Activated CD4-positive, alpha-beta T cell treated with anti-CD3 and anti-CD28 coated beads for 36 hours (primary cell): ENCODE measurements around the gene FNBP1. TPM values are rescaled to one million over a fixed set of nuclear protein-coding genes. Genes with fewer than 3 reads are reported as not detected.

Source experiments
- ATAC-seq: fragments of 200-7000 bp; cut with Tn5 transposase; one replicate; pipeline ENCODE4 v1.10.0; 2021; ENCODE audit warnings: mild to moderate bottlenecking, moderate library complexity
- CTCF ChIA-PET: fragments of 350-600 bp; sonication (Branson Sonifier 250); formaldehyde crosslinking; loops from one replicate; lab custom pipeline; 2021; ENCODE audit warnings: antibody characterized with exemption; lab: Charles Lee
- POLR2A ChIA-PET: fragments of 350-600 bp; sonication (Branson Sonifier 250); formaldehyde crosslinking; loops from one replicate; lab custom pipeline; 2021; ENCODE audit warnings: antibody characterized with exemption, inconsistent platforms; lab: Charles Lee
- DNase-seq: peaks from one replicate; pipeline ENCODE4 v3.0.0-alpha.2; 2020
- H3K27ac Mint-ChIP-seq: one replicate; pipeline ENCODE4 v1.8.0; 2021; ENCODE audit warnings: mixed read lengths
- H3K27me3 Mint-ChIP-seq: one replicate; pipeline ENCODE4 v1.8.0; 2021; ENCODE audit warnings: mixed read lengths
- H3K36me3 Mint-ChIP-seq: one replicate; pipeline ENCODE4 v1.8.0; 2021; ENCODE audit warnings: low read depth, mixed read lengths
- H3K4me1 Mint-ChIP-seq: one replicate; pipeline ENCODE4 v1.8.0; 2021; ENCODE audit warnings: mixed read lengths
- H3K4me3 Mint-ChIP-seq: one replicate; pipeline ENCODE4 v1.8.0; 2021; ENCODE audit warnings: mild to moderate bottlenecking, moderate library complexity, mixed read lengths
- H3K9me3 Mint-ChIP-seq: one replicate; pipeline ENCODE4 v1.8.0; 2021; ENCODE audit warnings: low read depth, mixed read lengths
- intact Hi-C, 2 experiments: fragments of 100-400 bp; cut with DNase I in 1 of 2; cut with micrococcal nuclease in 1 of 2; formaldehyde crosslinking; loops; one replicate each; pipeline versions ENCODE4 v1.14.2 to v1.15.1; 2022 to 2024; cut with DNase I, micrococcal nuclease
- total RNA-seq, 2 experiments: library from RNA; stranded (reverse); gene quantifications; one replicate each; pipeline ENCODE4 v1.2.3, GENCODE V29; 2021

Gene FNBP1
- total RNA-seq, 2 experiments from 2014 or later, result 254 to 354 TPM

DNA sequence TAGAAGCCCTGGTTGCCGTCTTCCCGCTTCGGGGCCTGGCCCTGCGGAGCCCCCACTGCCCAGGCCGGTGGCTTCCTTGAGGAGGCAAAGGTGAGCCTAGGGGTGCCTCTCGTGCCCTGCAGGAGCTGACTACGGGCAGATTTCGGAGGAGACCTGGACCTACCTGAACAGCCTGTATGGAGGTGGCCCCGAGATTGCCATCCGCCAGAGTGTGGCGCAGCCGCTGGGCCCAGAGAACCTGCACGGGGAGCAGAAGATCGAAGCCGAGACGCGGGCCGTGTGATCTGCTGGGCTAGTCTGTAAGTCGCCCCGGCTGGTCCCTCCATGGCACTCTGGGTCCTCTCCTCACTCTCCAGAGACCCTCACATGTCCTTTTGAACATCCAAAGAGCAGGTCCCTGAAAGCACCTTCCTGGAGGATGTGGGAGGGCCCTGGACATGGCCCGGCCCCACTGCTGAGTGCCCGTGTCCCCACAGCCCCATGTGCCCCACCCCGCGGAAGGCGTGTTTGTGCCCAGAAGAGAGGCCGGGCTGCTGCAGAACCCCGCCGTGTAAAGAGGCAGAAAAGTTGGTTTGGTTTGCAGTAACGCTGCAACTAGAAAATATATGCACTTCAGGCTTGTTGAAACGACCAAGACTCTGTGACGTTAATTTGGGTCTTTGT lies 162.9 kb downstream of the FNBP1 start:
- H3K4me3 Mint-ChIP-seq, result no peak overlapping the region
- intact Hi-C loops, result loop anchor here (10.0 kb wide), 2 partner anchors 355 to 1785 kb away; no protein-coding TSS in a partner anchor
- DNase-seq (no peak), ATAC-seq (no peak)
- POLR2A ChIA-PET, result no interaction called here
- no peaks in the 10 kb centered on the region for H3K9me3 Mint-ChIP-seq
- H3K4me1 Mint-ChIP-seq, result peaks cover 12% of the 10 kb centered on the region
- no peaks in the 10 kb centered on the region for H3K27me3 Mint-ChIP-seq
- H3K36me3 Mint-ChIP-seq, result peaks cover 24% of the 10 kb centered on the region
- H3K27ac Mint-ChIP-seq, result no peak overlapping the region
- CTCF ChIA-PET, result interaction anchor here (0.7 kb wide), 1 partner anchor 1751 kb away, joined by 3 read pairs; no protein-coding TSS in a partner anchor

DNA sequence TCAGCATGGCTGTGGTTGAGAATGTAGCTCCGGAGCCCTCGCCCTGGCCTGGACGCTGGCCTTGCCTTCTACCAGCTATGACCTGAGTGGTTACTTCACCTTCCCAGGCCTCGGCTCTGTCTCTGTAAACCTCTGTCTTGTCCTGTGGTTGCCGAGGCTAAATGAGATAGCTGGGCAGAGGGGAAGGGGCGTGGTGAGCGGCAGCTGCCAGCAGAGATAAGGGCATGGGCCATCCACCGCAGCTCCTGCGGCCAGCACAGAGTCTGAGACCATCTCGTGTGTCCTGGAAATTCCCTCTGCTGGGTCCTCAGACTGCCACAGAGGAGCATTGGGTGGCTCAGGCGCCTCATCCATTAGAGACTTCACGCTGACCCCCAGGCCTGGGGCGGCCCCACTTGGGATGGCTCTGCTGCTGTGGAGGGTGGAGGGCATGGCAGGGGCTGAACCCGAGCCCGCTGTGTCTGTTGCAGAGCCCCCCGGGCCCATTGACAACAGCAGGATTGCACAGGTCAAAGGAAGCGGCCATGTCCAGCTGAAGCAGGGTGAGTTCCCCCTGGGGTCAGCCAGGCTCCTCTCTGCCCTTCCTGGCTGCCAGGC lies 163.8 kb downstream of the FNBP1 start:
- H3K27me3 Mint-ChIP-seq, result no peaks in the 10 kb centered on the region
- peaks cover 25% of the 10 kb centered on the region for H3K36me3 Mint-ChIP-seq
- H3K27ac Mint-ChIP-seq, result peak overlapping the region; percentile 58
- DNase-seq, result no peak
- no peak for ATAC-seq
- POLR2A ChIA-PET, result interaction anchor here (1.2 kb wide), 1 partner anchor 13 kb away, joined by 3 read pairs; no protein-coding TSS in a partner anchor
- CTCF ChIA-PET, result no interaction called here
- H3K4me3 Mint-ChIP-seq, result no peak overlapping the region
- intact Hi-C loops, result no loop called here
- peaks cover 8% of the 10 kb centered on the region for H3K4me1 Mint-ChIP-seq
- H3K9me3 Mint-ChIP-seq, result no peaks in the 10 kb centered on the region

DNA sequence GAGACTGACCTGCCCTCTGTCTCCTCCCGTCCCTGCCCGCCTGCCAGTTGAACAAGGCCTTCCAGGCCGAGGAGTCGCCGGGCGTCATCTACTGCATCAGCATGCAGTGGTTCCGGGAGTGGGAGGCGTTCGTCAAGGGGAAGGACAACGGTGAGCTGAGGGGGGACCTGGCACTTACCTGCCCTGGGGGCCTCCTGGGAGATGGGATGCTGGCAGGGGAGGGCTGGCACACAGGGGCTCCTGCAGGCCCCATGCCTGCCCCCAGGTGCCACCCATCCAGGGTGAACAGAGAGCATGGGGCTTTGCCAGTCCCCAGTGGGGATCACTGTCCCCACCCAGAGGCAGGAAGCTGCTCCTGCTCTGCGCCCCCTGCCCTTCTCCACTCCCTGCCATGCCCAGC lies 164.7 kb downstream of the FNBP1 start:
- intact Hi-C loops, result no loop called here
- H3K27me3 Mint-ChIP-seq, result no peaks in the 10 kb centered on the region
- ATAC-seq, result no peak
- ChIA-PET POLR2A (interaction anchor here (1.2 kb wide), 1 partner anchor 12 kb away, joined by 3 read pairs; no protein-coding TSS in a partner anchor), CTCF (no interaction called here)
- H3K27ac Mint-ChIP-seq, result peak overlapping the region; percentile 42
- DNase-seq, result no peak
- no peaks in the 10 kb centered on the region for H3K9me3 Mint-ChIP-seq
- peaks cover 1% of the 10 kb centered on the region for H3K4me1 Mint-ChIP-seq
- peaks cover 29% of the 10 kb centered on the region for H3K36me3 Mint-ChIP-seq
- no peak overlapping the region for H3K4me3 Mint-ChIP-seq

DNA sequence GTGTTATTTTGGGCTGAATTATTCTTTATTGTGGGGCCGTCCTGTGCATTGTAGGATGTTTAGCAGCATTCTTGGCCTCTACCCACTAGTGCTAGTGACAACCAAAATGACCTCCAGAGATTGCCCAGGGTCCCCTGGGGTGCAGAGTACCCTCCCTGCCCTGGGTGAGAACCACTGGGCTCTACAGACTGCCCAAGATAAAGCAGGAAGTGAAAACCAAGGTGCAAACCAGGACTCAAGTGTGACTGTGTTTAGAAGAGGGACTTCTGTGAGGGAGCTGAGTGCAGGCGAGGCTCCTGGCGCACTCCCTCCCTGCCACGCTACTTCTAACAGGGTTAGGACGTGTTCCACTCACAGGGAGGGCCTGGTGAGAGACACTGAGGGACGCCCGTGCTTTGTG lies 166.2 kb downstream of the FNBP1 start:
- H3K27me3 Mint-ChIP-seq, result no peaks in the 10 kb centered on the region
- no peaks in the 10 kb centered on the region for H3K9me3 Mint-ChIP-seq
- ChIA-PET POLR2A (interaction anchor here (0.6 kb wide), 1 partner anchor 132 kb away, joined by 8 read pairs; no protein-coding TSS in a partner anchor), CTCF (interaction anchor here (0.9 kb wide), 1 partner anchor 224 kb away, joined by 4 read pairs; no protein-coding TSS in a partner anchor)
- DNase-seq, result no peak
- peaks cover 4% of the 10 kb centered on the region for H3K4me1 Mint-ChIP-seq
- intact Hi-C loops, result no loop called here
- no peak for ATAC-seq
- no peak overlapping the region for H3K4me3 Mint-ChIP-seq
- H3K36me3 Mint-ChIP-seq, result peaks cover 30% of the 10 kb centered on the region
- H3K27ac Mint-ChIP-seq, result peak overlapping the region; percentile 61

DNA sequence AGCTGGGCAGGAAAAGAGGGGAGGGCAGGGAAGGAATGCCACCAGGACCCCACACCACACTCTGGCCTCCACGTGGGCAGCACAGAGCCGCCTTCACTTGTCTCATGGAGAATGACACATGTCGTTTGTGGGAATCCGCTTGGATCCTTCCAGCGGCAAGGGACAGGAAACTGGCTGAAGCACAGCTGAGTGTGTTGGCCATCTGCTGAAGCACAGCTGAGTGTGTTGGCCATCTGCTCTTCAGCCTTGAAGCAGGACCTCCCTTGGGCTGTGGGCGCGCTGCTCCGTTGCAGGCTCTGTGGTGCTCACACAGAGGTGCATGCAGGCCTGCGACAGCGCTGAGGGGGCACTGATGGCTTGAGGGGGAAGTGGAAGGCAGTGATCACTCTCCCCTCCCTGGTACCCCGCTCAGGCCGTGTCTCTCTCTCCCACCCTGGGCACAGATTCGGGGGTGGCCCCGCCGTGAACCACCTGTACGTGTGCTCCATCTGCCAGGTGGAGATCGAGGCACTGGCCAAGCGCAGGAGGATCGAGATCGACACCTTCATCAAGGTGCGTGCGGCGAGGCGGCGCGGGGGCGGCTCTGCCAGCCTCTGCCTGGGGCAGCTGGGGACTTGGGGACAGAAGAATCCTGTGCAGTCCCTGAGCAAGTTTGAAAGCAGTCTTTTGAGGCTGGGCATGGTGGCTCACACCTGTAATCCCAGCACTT lies 167.1 kb downstream of the FNBP1 start:
- CTCF ChIA-PET, result interaction anchor here (0.5 to 0.6 kb wide), 2 partner anchors 53 to 101 kb away, joined by 3 read pairs; no protein-coding TSS in a partner anchor
- H3K4me3 Mint-ChIP-seq, result no peak overlapping the region

DNA sequence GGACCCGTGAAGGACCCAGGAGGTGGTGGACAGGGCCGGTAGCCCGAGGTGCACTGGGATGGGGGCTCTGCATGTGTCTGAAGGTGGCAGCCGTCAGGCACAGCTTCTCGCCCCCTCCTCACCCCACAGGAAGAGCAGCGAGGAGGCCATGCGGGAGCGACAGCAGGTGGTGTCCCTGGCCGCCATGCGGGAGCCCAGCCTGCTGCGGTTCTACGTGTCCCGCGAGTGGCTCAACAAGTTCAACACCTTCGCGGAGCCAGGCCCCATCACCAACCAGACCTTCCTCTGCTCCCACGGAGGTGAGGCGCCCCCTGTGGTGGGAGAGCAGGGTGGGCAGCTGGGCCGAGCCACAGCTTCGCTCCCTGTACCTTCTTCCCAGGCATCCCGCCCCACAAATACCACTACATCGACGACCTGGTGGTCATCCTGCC lies 167.8 kb downstream of the FNBP1 start:
- POLR2A ChIA-PET, result no interaction called here
- intact Hi-C loops, result no loop called here
- DNase-seq (peak; percentile 32), ATAC-seq (no peak)
- Mint-ChIP-seq H3K9me3 (no peaks in the 10 kb centered on the region), H3K4me3 (no peak overlapping the region), H3K27ac (no peak overlapping the region), H3K27me3 (no peaks in the 10 kb centered on the region), H3K36me3 (peaks cover 33% of the 10 kb centered on the region), H3K4me1 (peaks cover 12% of the 10 kb centered on the region)
- CTCF ChIA-PET, result interaction anchor here (0.5 kb wide), 1 partner anchor 52 kb away, joined by 3 read pairs; no protein-coding TSS in a partner anchor

More for the DNA sequence above, 167.1 kb downstream of the FNBP1 start:
- H3K4me1 Mint-ChIP-seq, result peaks cover 10% of the 10 kb centered on the region
- no peak overlapping the region for H3K27ac Mint-ChIP-seq
- no peaks in the 10 kb centered on the region for H3K9me3 Mint-ChIP-seq
- peaks cover 30% of the 10 kb centered on the region for H3K36me3 Mint-ChIP-seq
- no peak for DNase-seq
- intact Hi-C loops, result no loop called here
- no peaks in the 10 kb centered on the region for H3K27me3 Mint-ChIP-seq
- POLR2A ChIA-PET, result interaction anchor here (0.6 kb wide), 1 partner anchor 131 kb away, joined by 8 read pairs; no protein-coding TSS in a partner anchor
- no peak for ATAC-seq

DNA sequence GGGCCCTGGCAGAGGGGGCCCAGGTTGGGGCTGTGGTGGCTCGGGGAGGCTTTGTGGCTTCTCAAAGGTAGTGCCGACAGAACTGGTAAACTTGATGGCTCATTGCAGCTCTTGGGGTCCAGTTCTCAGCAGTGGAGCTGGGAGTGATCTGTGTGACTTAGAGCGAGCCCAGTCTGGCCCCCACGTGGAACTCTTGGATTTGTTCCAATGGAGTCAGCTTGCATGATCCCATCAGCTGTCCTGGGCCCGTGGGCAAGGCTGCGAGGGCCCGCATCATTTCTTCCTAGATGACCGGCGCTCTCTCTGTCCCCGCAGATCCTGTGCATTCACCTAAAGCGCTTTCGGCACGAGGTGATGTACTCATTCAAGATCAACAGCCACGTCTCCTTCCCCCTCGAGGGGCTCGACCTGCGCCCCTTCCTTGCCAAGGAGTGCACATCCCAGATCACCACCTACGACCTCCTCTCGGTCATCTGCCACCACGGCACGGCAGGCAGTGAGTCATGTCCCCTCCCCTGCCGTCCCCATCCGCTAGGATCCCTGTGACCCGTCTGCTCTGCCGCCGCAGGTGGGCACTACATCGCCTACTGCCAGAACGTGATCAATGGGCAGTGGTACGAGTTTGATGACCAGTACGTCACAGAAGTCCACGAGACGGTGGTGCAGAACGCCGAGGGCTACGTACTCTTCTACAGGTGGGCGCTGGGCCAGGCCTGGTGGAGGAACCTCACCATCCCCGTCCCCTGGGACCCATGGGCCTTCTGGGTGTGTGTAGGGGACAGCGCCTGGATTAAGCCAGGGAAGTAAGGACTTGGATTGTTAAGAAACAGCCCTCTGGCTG lies 168.5 kb downstream of the FNBP1 start:
- Mint-ChIP-seq H3K4me3 (no peak overlapping the region), H3K9me3 (no peaks in the 10 kb centered on the region), H3K36me3 (peaks cover 33% of the 10 kb centered on the region), H3K27me3 (no peaks in the 10 kb centered on the region), H3K4me1 (peaks cover 19% of the 10 kb centered on the region), H3K27ac (peak overlapping the region; percentile 33)
- POLR2A ChIA-PET, result no interaction called here
- ATAC-seq, result no peak
- CTCF ChIA-PET, result no interaction called here
- intact Hi-C loops, result no loop called here
- DNase-seq, result no peak

DNA sequence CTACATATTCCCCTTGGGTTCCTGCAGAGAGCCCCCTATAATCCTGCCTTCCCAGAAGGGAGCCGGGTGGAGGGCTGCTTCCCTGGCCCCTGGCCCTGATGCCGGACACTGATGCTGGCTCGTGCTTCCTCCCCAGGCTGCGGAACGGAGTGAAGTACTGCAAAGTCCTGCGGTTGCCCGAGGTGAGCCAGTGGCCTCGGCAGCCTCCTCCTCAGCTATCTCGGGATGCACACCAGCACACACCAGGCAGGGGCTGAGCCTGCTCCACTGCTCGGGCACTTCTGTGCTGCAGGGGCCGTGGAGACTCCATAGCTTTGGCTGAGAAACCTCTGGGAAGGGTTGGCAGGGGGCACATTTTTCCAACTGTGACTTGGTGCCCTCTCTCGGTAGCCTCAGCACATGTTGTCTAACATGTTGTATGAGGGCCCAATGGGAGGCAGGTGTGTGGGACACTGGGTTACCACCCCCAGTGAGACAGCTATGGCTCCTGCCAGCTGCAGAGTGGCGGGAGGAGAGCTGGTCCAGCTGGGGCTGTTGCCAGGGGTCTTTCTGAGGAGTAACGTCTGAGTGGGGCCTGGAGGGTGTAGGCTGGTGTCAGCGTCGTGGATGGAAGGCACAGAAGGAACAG lies 169.3 kb downstream of the FNBP1 start:
- Mint-ChIP-seq H3K4me3 (no peak overlapping the region), H3K36me3 (peaks cover 33% of the 10 kb centered on the region), H3K27me3 (no peaks in the 10 kb centered on the region), H3K9me3 (no peaks in the 10 kb centered on the region), H3K27ac (peak overlapping the region; percentile 63), H3K4me1 (peaks cover 27% of the 10 kb centered on the region)
- ATAC-seq (no peak), DNase-seq (no peak)
- CTCF ChIA-PET, result no interaction called here
- intact Hi-C loops, result no loop called here
- POLR2A ChIA-PET, result no interaction called here

DNA sequence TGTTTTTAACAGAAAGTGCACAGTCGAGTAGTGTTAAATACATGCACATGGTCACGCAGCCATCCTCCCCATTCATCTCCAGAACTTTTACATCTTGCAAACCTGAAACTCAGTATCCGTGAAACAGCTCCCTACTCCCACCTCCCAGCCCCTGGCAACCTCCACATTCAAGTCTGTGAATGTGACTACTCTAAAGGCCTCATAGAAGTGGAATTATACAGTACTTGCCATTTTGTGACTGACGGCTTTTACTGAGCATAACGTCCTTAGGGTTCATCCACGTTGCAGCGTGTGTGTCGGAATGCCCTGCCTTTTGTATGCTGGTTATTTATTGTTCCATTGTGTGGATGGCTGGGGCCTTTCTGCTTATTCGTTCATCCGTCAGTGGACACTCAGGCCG lies 171.9 kb downstream of the FNBP1 start:
- Mint-ChIP-seq H3K4me3 (no peak overlapping the region), H3K27ac (peak overlapping the region; percentile 90), H3K9me3 (no peaks in the 10 kb centered on the region), H3K36me3 (peaks cover 35% of the 10 kb centered on the region), H3K4me1 (peaks cover 52% of the 10 kb centered on the region), H3K27me3 (no peaks in the 10 kb centered on the region)
- intact Hi-C loops, result no loop called here
- ChIA-PET POLR2A (interaction anchor here (0.6 kb wide), 1 partner anchor 11 kb away, joined by 3 read pairs; no protein-coding TSS in a partner anchor), CTCF (interaction anchor here (0.6 kb wide), 1 partner anchor 371 kb away, joined by 3 read pairs; no protein-coding TSS in a partner anchor)
- DNase-seq, result no peak
- no peak for ATAC-seq
